HCT116 (cell line): Measurements from ENCODE around the gene IZUMO4. TPM values are rescaled to one million over a fixed set of nuclear protein-coding genes. Genes with fewer than 3 reads are reported as not detected.
A peak's percentile ranks its signal among the peaks of the same experiment; 100 is the strongest.

Source experiments
- ATAC-seq: fragments of 200-7000 bp; cut with Tn5 transposase; 2 replicates; pipeline ENCODE4 v1.9.1; 2020; ENCODE audit warnings: mild to moderate bottlenecking, moderate library complexity
- BruUV-seq: library from RNA; stranded (reverse); fragments of 400-500 nt; replicated peaks from 2 replicates; lab custom pipeline; 2021; lab: Mats Ljungman, UMichigan
- CTCF ChIA-PET: fragments of 300-600 bp; sonication (Branson Sonifier 250); formaldehyde crosslinking; loops from one replicate; lab custom pipeline; 2021; ENCODE audit warnings: antibody characterized with exemption; lab: Charles Lee
- POLR2A ChIA-PET: fragments of 300-600, 350-600 bp; sonication (Branson Sonifier 250); formaldehyde crosslinking; loops from one replicate; lab custom pipeline; 2021; ENCODE audit warnings: antibody characterized with exemption; lab: Charles Lee
- RAD21 ChIA-PET, 2 experiments: fragments of 300-600 bp; sonication (Branson Sonifier 250); formaldehyde crosslinking; loops; one replicate each; lab custom pipeline; 2023; ENCODE audit warnings: low total read pairs in 2 of 2; ENCODE audit not compliant: uncharacterized antibody in 2 of 2, unreplicated experiment in 2 of 2, low non-redundant PET in 1 of 2; lab: Charles Lee
- DNase-seq: peaks from one replicate; pipeline ENCODE4 v3.0.0-alpha.2; 2010; ENCODE audit warnings: low read depth, low spot score
- H2AFZ ChIP-seq: fragments of 200-600 bp; shearing (Covaris generic), sonication (generic); 2 replicates; pipeline ENCODE4 v1.6.1; 2017; ENCODE audit warnings: low read depth, mixed run types, mixed read lengths, antibody characterized with exemption, low read length; ENCODE audit not compliant: poor library complexity, severe bottlenecking
- H3K27ac ChIP-seq: 2 replicates; pipeline ENCODE4 v1.5.1; 2012; ENCODE audit warnings: low read depth, low read length
- H3K27me3 ChIP-seq: fragments of 200-600 bp; sonication (generic); 2 replicates; pipeline ENCODE4 v1.6.1; 2016; ENCODE audit warnings: mixed run types, low read length, mixed read lengths; ENCODE audit not compliant: insufficient read depth
- H3K36me3 ChIP-seq, 2 experiments: fragments of 200-500 bp in 1 of 2; fragments of 200-600 bp in 1 of 2; sonication (Bioruptor generic) in 1 of 2; sonication (generic) in 1 of 2; 2 replicates each; pipeline versions ENCODE4 v1.5.1 to v1.6.1; 2014 to 2016; ENCODE audit warnings: low read length in 2 of 2, inconsistent platforms in 1 of 2, mixed read lengths in 1 of 2, mixed run types in 1 of 2; ENCODE audit not compliant: insufficient read depth in 2 of 2, control insufficient read depth in 1 of 2
- H3K4me1 ChIP-seq, 2 experiments: fragments of 200-600 bp in 1 of 2; sonication (generic) in 1 of 2; 2 replicates each; pipeline versions ENCODE4 v1.5.1 to v1.6.1; 2012 to 2017; ENCODE audit warnings: low read length in 2 of 2, inconsistent platforms in 1 of 2, mild to moderate bottlenecking in 1 of 2, mixed read lengths in 1 of 2, mixed run types in 1 of 2, moderate library complexity in 1 of 2; ENCODE audit not compliant: insufficient read depth in 2 of 2, control insufficient read depth in 1 of 2
- H3K4me2 ChIP-seq: fragments of 200-600 bp; sonication (generic); 2 replicates; pipeline ENCODE4 v1.6.1; 2017; ENCODE audit warnings: mixed run types, low read length, mixed read lengths
- H3K4me3 ChIP-seq, 2 experiments: fragments of 200-600 bp in 1 of 2; sonication (generic) in 1 of 2; replicated peaks in 1 of 2; 2 replicates each; pipeline ENCODE4 v1.5.1; 2011 to 2016; ENCODE audit warnings: low read length in 2 of 2, control low read depth in 1 of 2, low read depth in 1 of 2, mild to moderate bottlenecking in 1 of 2, mixed read lengths in 1 of 2, mixed run types in 1 of 2
- H3K79me2 ChIP-seq: fragments of 200-600 bp; sonication (generic); 2 replicates; pipeline ENCODE4 v1.6.1; 2017; ENCODE audit warnings: mild to moderate bottlenecking, mixed run types, low read length, moderate library complexity, mixed read lengths; ENCODE audit not compliant: insufficient read depth
- H3K9ac ChIP-seq: fragments of 200-600 bp; sonication (generic); 2 replicates; pipeline ENCODE4 v1.6.1; 2016; ENCODE audit warnings: low read length, mixed read lengths
- H3K9me2 ChIP-seq: fragments of 200-600 bp; sonication (generic), shearing (Covaris generic); 2 replicates; pipeline ENCODE4 v1.6.1; 2017; ENCODE audit warnings: mixed run types, mild to moderate bottlenecking, moderate library complexity; ENCODE audit not compliant: insufficient read depth
- H3K9me3 ChIP-seq, 2 experiments: fragments of 200-500 bp in 1 of 2; fragments of 200-600 bp in 1 of 2; sonication (Bioruptor generic) in 1 of 2; sonication (generic) in 1 of 2; 2 replicates each; pipeline ENCODE4 v1.6.1; 2014 to 2017; ENCODE audit warnings: low read length in 2 of 2, mixed read lengths in 2 of 2, inconsistent platforms in 1 of 2, low read depth in 1 of 2, mild to moderate bottlenecking in 1 of 2, mixed run types in 1 of 2, moderate library complexity in 1 of 2; ENCODE audit not compliant: control insufficient read depth in 1 of 2, insufficient read depth in 1 of 2
- H4K20me1 ChIP-seq: fragments of 200-600 bp; sonication (generic), shearing (Covaris generic); 2 replicates; pipeline ENCODE4 v1.6.1; 2017; ENCODE audit warnings: mixed run types, mild to moderate bottlenecking, moderate library complexity; ENCODE audit not compliant: insufficient read depth
- ATF3 ChIP-seq: IDR thresholded peaks from 2 replicates; pipeline ENCODE4 v1.6.1; 2012
- CBX3 ChIP-seq: IDR thresholded peaks from 2 replicates; pipeline ENCODE4 v1.6.1; 2012; ENCODE audit warnings: low read depth
- CEBPB ChIP-seq: IDR thresholded peaks from 2 replicates; pipeline ENCODE4 v1.6.1; 2012; ENCODE audit warnings: low read depth
- CTCF ChIP-seq, 3 experiments: fragments of 200-600 bp in 1 of 3; sonication (generic) in 1 of 3; IDR thresholded peaks in 2 of 3; conservative IDR thresholded peaks in 1 of 3; 2 replicates each; pipeline ENCODE4 v1.5.1; 2012 to 2017; ENCODE audit warnings: low read depth in 2 of 3, low read length in 2 of 3, antibody characterized with exemption in 1 of 3, borderline replicate concordance in 1 of 3, control low read depth in 1 of 3, mild to moderate bottlenecking in 1 of 3, mixed read lengths in 1 of 3, mixed run types in 1 of 3, moderate library complexity in 1 of 3; ENCODE audit not compliant: insufficient read depth in 1 of 3
- ELF1 ChIP-seq: IDR thresholded peaks from 2 replicates; pipeline ENCODE4 v1.6.1; 2012; ENCODE audit warnings: low read depth, borderline replicate concordance
- EZH2 ChIP-seq: fragments of 200-600 bp; sonication (generic); IDR thresholded peaks from 2 replicates; pipeline ENCODE4 v1.6.1; 2017; ENCODE audit warnings: antibody characterized with exemption, mixed run types
- EZH2phosphoT487 ChIP-seq: fragments of 200-600 bp; IDR thresholded peaks from 2 replicates; pipeline ENCODE4 v1.6.1; 2018; ENCODE audit warnings: antibody characterized with exemption, borderline replicate concordance
- JUND ChIP-seq: IDR thresholded peaks from 2 replicates; pipeline ENCODE4 v1.6.1; 2012
- MAX ChIP-seq: IDR thresholded peaks from 2 replicates; pipeline ENCODE4 v1.6.1; 2012
- POLR2A ChIP-seq: IDR thresholded peaks from 2 replicates; pipeline ENCODE4 v1.7.0; 2011; ENCODE audit warnings: borderline replicate concordance; ENCODE audit not compliant: insufficient read depth, insufficient read length; ENCODE audit errors: extremely low read depth
- POLR2AphosphoS5 ChIP-seq: IDR thresholded peaks from 2 replicates; pipeline ENCODE4 v1.6.1; 2011; ENCODE audit warnings: mild to moderate bottlenecking, low read depth, low read length, moderate library complexity
- RAD21 ChIP-seq: IDR thresholded peaks from 2 replicates; pipeline ENCODE4 v1.6.1; 2012; ENCODE audit warnings: low read depth, mild to moderate bottlenecking
- SIN3A ChIP-seq: IDR thresholded peaks from 2 replicates; pipeline ENCODE4 v1.6.1; 2012; ENCODE audit warnings: low read depth
- SP1 ChIP-seq: IDR thresholded peaks from 2 replicates; pipeline ENCODE4 v1.6.1; 2012; ENCODE audit warnings: low read depth
- SRF ChIP-seq: IDR thresholded peaks from 2 replicates; pipeline ENCODE4 v1.6.1; 2012; ENCODE audit warnings: low read depth
- TCF7L2 ChIP-seq: IDR thresholded peaks from 2 replicates; pipeline ENCODE4 v1.7.0; 2011; ENCODE audit warnings: borderline replicate concordance, inconsistent platforms; ENCODE audit not compliant: insufficient read depth, insufficient read length; ENCODE audit errors: extremely low read depth
- YY1 ChIP-seq: IDR thresholded peaks from 2 replicates; pipeline ENCODE4 v1.6.1; 2011; ENCODE audit warnings: low read length, low read depth, moderate library complexity, mild to moderate bottlenecking; ENCODE audit not compliant: insufficient replicate concordance; ENCODE audit errors: extremely low read depth
- ZBTB33 ChIP-seq: IDR thresholded peaks from 2 replicates; pipeline ENCODE4 v1.6.1; 2011; ENCODE audit warnings: mild to moderate bottlenecking, low read length, moderate library complexity; ENCODE audit not compliant: insufficient replicate concordance; ENCODE audit errors: extremely low read depth
- ZFX ChIP-seq: fragments of 450-650 bp; IDR thresholded peaks from 2 replicates; pipeline ENCODE4 v1.6.1; 2017
- intact Hi-C: fragments of 100-400 bp; cut with micrococcal nuclease; formaldehyde crosslinking; loops from 2 replicates; pipeline ENCODE4 v1.10.0; 2022
- total RNA-seq: library from RNA; stranded (reverse); gene quantifications from one replicate; pipeline ENCODE4 v1.2.1, GENCODE V29; 2021; ENCODE audit not compliant: unreplicated experiment

IZUMO4 gene
- total RNA-seq, 1 experiment from 2014 or later, result 6.1 TPM

- Histone ChIP-seq H3K9me3 (no peaks in the 10 kb centered on the region), H3K4me3 (peak overlapping the region; percentile 63 to 71), H3K27me3 (no peaks in the 10 kb centered on the region), H3K36me3 (no peaks in the 10 kb centered on the region), H3K9me2 (no peaks in the 10 kb centered on the region), H4K20me1 (no peaks in the 10 kb centered on the region), H3K27ac (peak overlapping the region; percentile 99), H3K9ac (peak overlapping the region; percentile 82)
- POLR2A ChIA-PET, result interaction anchor here (0.6 to 3.0 kb wide), 12 partner anchors 9 to 314 kb away, joined by 3 to 17 read pairs (median 5); partner anchors contain the start of gene MKNK2
- DNase-seq, result peak; percentile 83
- RAD21 ChIA-PET, result no interaction called here
- CTCF ChIA-PET, result interaction anchor here (1.0 kb wide), 1 partner anchor 130 kb away, joined by 3 read pairs; no protein-coding TSS in a partner anchor
- TF ChIP-seq CBX3 (no peak), CTCF (IDR thresholded peaks at IDR 0.05 in 2 of 3, conservative IDR thresholded peaks at IDR 0.05 in 1 of 3; ENCODE audit: borderline replicate concordance in 1 of 3, insufficient read depth in 1 of 3, low read depth in 2 of 3, low read length in 2 of 3) (no peak), SRF (no peak), EZH2 (no peak), POLR2AphosphoS5 (peak; percentile 72), ATF3 (no peak), EZH2phosphoT487 (no peak), SP1 (no peak), SIN3A (no peak), ZFX (peak; percentile 34; the same call in 1 of the 2 replicates), CEBPB (no peak), ELF1 (no peak), MAX (no peak), JUND (no peak), TCF7L2 (peak; percentile 89), YY1 (no peak), POLR2A (peak; percentile 13), ZBTB33 (no peak), RAD21 (no peak)
- TF ChIP-seq, all 23 proteins: peak for 4
- TSS peak; percentile 60 for BruUV-seq
- H3K4me1 ChIP-seq, result peaks cover 64 to 82% of the 10 kb centered on the region in 2 experiments
- H2AFZ ChIP-seq, result no peak overlapping the region
- H3K79me2 ChIP-seq, result no peaks in the 10 kb centered on the region
- H3K4me2 ChIP-seq, result peak overlapping the region; percentile 95
- ATAC-seq, result peak; percentile 57
- intact Hi-C loops, result loop anchor here (10.0 kb wide), 1 partner anchor 125 kb away; no protein-coding TSS in a partner anchor
These were observed 37.1 kb upstream of the IZUMO4 start for GRCh38 chr19:2059422-2060201.
